GM23338 (cell line): Measurements from ENCODE around the gene PTPRH. TPM values are rescaled to one million over a fixed set of nuclear protein-coding genes. Genes with fewer than 3 reads are reported as not detected.
A peak's percentile ranks its signal among the peaks of the same experiment; 100 is the strongest.
"Not testable (repeated sequence)": the region's sequence is repeated elsewhere in the genome, so short reads cannot be mapped to it uniquely, and the experiment has no call there.

Experiments
- ATAC-seq: fragments of 200-7000 bp; cut with Tn5 transposase; 3 replicates; pipeline ENCODE4 v1.9.1; 2020
- DNase-seq: peaks from one replicate; pipeline ENCODE4 v3.0.0-alpha.2; 2015; ENCODE audit warnings: low spot score
- H2AFZ ChIP-seq: fragments of 200-600 bp; sonication (generic); 2 replicates; pipeline ENCODE4 v1.8.0; 2016; ENCODE audit warnings: antibody characterized with exemption, mild to moderate bottlenecking, moderate library complexity
- H3F3A ChIP-seq: fragments of 200-600 bp; sonication (generic); replicated peaks from 2 replicates; pipeline ENCODE4 v1.8.0; 2017; ENCODE audit warnings: antibody characterized with exemption, mixed run types, low read depth
- H3K27ac ChIP-seq: fragments of 200-600 bp; sonication (generic); 2 replicates; pipeline ENCODE4 v1.6.1; 2016; ENCODE audit warnings: low read depth
- H3K27me3 ChIP-seq: fragments of 200-600 bp; sonication (generic); 2 replicates; pipeline ENCODE4 v1.8.0; 2016; ENCODE audit warnings: mild to moderate bottlenecking, mixed run types, moderate library complexity; ENCODE audit not compliant: insufficient read depth
- H3K36me3 ChIP-seq: fragments of 200-600 bp; sonication (generic); 2 replicates; pipeline ENCODE4 v1.8.0; 2016; ENCODE audit warnings: mild to moderate bottlenecking; ENCODE audit not compliant: insufficient read depth
- H3K4me1 ChIP-seq: fragments of 200-600 bp; sonication (generic); 2 replicates; pipeline ENCODE4 v1.8.0; 2016; ENCODE audit warnings: mild to moderate bottlenecking, moderate library complexity; ENCODE audit not compliant: insufficient read depth
- H3K4me2 ChIP-seq: fragments of 200-600 bp; sonication (generic); 2 replicates; pipeline ENCODE4 v1.7.1; 2017; ENCODE audit warnings: mixed run types
- H3K4me3 ChIP-seq: fragments of 200-600 bp; sonication (generic); 2 replicates; pipeline ENCODE4 v1.6.1; 2016; ENCODE audit warnings: mixed run types
- H3K79me2 ChIP-seq: fragments of 200-600 bp; sonication (generic); replicated peaks from 2 replicates; pipeline ENCODE4 v1.8.0; 2017; ENCODE audit warnings: mild to moderate bottlenecking; ENCODE audit not compliant: insufficient read depth
- H3K9me2 ChIP-seq: fragments of 200-600 bp; sonication (generic); 2 replicates; pipeline ENCODE4 v1.8.0; 2017; ENCODE audit not compliant: insufficient read depth
- H4K20me1 ChIP-seq: fragments of 200-600 bp; sonication (generic); replicated peaks from 2 replicates; pipeline ENCODE4 v1.8.0; 2017; ENCODE audit warnings: mild to moderate bottlenecking; ENCODE audit not compliant: insufficient read depth
- H3K27ac Mint-ChIP-seq: 2 replicates; pipeline ENCODE4 v1.8.0; 2020; ENCODE audit warnings: inconsistent platforms, mild to moderate bottlenecking, moderate library complexity, mixed read lengths
- H3K27me3 Mint-ChIP-seq: 3 replicates; pipeline ENCODE4 v1.8.0; 2022; ENCODE audit warnings: low read depth, mild to moderate bottlenecking, moderate library complexity, mixed read lengths, inconsistent platforms; ENCODE audit not compliant: insufficient read depth, poor library complexity
- H3K36me3 Mint-ChIP-seq: 3 replicates; pipeline ENCODE4 v1.8.0; 2021; ENCODE audit warnings: low read depth, mild to moderate bottlenecking, inconsistent platforms, moderate library complexity, mixed read lengths
- H3K4me1 Mint-ChIP-seq: 3 replicates; pipeline ENCODE4 v1.8.0; 2020; ENCODE audit warnings: mild to moderate bottlenecking, inconsistent platforms, mixed read lengths
- H3K4me3 Mint-ChIP-seq: 3 replicates; pipeline ENCODE4 v1.8.0; 2021; ENCODE audit warnings: moderate library complexity, mild to moderate bottlenecking, inconsistent platforms, mixed read lengths
- H3K9me3 Mint-ChIP-seq: 3 replicates; pipeline ENCODE4 v1.8.0; 2020; ENCODE audit warnings: moderate library complexity, mild to moderate bottlenecking, inconsistent platforms, mixed read lengths
- CREB1 ChIP-seq: fragments of 250-450 bp; sonication (Bioruptor Pico); IDR thresholded peaks from 2 replicates; pipeline ENCODE4 v1.5.0; 2020; ENCODE audit warnings: low read depth, mild to moderate bottlenecking, moderate library complexity
- ETS1 ChIP-seq: IDR thresholded peaks from 2 replicates; pipeline ENCODE4 v1.6.1; 2016; ENCODE audit warnings: antibody characterized with exemption
- EZH2 ChIP-seq: fragments of 200-600 bp; sonication (generic); IDR thresholded peaks from one replicate; pipeline ENCODE4 v1.8.0; 2017; ENCODE audit warnings: antibody characterized with exemption, mild to moderate bottlenecking, low read depth; ENCODE audit not compliant: unreplicated experiment
- NANOG ChIP-seq: IDR thresholded peaks from 2 replicates; pipeline ENCODE4 v1.6.1; 2016; ENCODE audit warnings: antibody characterized with exemption, borderline replicate concordance
- POLR2AphosphoS5 ChIP-seq: IDR thresholded peaks from 2 replicates; pipeline ENCODE4 v1.6.1; 2016; ENCODE audit warnings: antibody characterized with exemption, low read depth
- REST ChIP-seq: IDR thresholded peaks from one replicate; pipeline ENCODE4 v1.6.1; 2018; ENCODE audit warnings: antibody characterized with exemption; ENCODE audit not compliant: unreplicated experiment
- STAT1 ChIP-seq: IDR thresholded peaks from one replicate; pipeline ENCODE4 v1.6.1; 2016; ENCODE audit warnings: antibody characterized with exemption; ENCODE audit not compliant: unreplicated experiment
- ZNF114 ChIP-seq: fragments of 250-450 bp; sonication (Bioruptor Pico); IDR thresholded peaks from 2 replicates; pipeline ENCODE4 v1.5.0; 2020; ENCODE audit warnings: mild to moderate bottlenecking, moderate library complexity
- ZNF462 ChIP-seq: fragments of 250-450 bp; sonication (Bioruptor Pico); IDR thresholded peaks from 2 replicates; pipeline ENCODE4 v1.5.0; 2020; ENCODE audit warnings: mild to moderate bottlenecking, moderate library complexity
- polyA plus RNA-seq: library from polyadenylated mRNA; unstranded; fragments of >200 nt; fragmentation: Nextera tagmentation; extraction: Ambion mirVana; gene quantifications from 2 replicates; pipeline ENCODE4 v1.2.1, GENCODE V29; 2016
- total RNA-seq: library from RNA; depleted of rRNA; stranded (reverse); fragments of >200 nt; shearing (Covaris generic); gene quantifications from 2 replicates; pipeline ENCODE4 v1.2.3, GENCODE V29; 2014

Gene PTPRH
- total and polyA plus RNA-seq, 2 experiments from 2014 or later = 0.16 to 2.1 TPM

- Histone ChIP-seq H3K27me3 (peaks cover 14% of the 10 kb centered on the region), H2AFZ (peak overlapping the region; percentile 47; the same call in 1 of the 2 replicates), H3K4me3 (peak overlapping the region; percentile 83), H3K36me3 (no peaks in the 10 kb centered on the region; the same call in 1 of the 2 replicates), H3K9me2 (no peaks in the 10 kb centered on the region), H4K20me1 (no peaks in the 10 kb centered on the region), H3K4me1 (peaks cover 24% of the 10 kb centered on the region), H3K79me2 (no peaks in the 10 kb centered on the region), H3K4me2 (peak overlapping the region; percentile 87), H3K27ac (no peak overlapping the region), H3F3A (0 out of 2 replicates have a peak, but pooled peaks cover 3% of the 10 kb centered on the region)
- peaks cover 31% of the 10 kb centered on the region for H3K27me3 Mint-ChIP-seq
- peaks cover 5% of the 10 kb centered on the region for H3K9me3 Mint-ChIP-seq
- H3K4me1 Mint-ChIP-seq = peaks cover 22% of the 10 kb centered on the region
- no peak for TF ChIP-seq NANOG
- TF ChIP-seq ZNF114 = no peak
- no peak for TF ChIP-seq ZNF462 (CRISPR knock-in tag)
- no peak for TF ChIP-seq STAT1
- no peak for TF ChIP-seq EZH2
- 0 out of 2 replicates have a peak, but pooled peaks have one; percentile 4 for TF ChIP-seq CREB1 (CRISPR knock-in tag)
- TF ChIP-seq POLR2AphosphoS5 = peak; percentile 78
- no peak for TF ChIP-seq ETS1
- TF ChIP-seq REST = no peak
- peak overlapping the region; percentile 92 for H3K4me3 Mint-ChIP-seq
- peak; percentile 76 for ATAC-seq
- peak overlapping the region; percentile 94 for H3K27ac Mint-ChIP-seq
- peak; percentile 99 for DNase-seq
- peaks cover 28% of the 10 kb centered on the region for H3K36me3 Mint-ChIP-seq
These were observed 52.9 kb downstream of the PTPRH start for GRCh38 chr19:55156202-55157063.

- not testable (repeated sequence) for H3K9me2 ChIP-seq, DNase-seq, H3K9me3 Mint-ChIP-seq, H3K79me2 ChIP-seq, H3K27me3 ChIP-seq, H3K27ac Mint-ChIP-seq, H3K27ac ChIP-seq, H3K36me3 ChIP-seq, ATAC-seq, H4K20me1 ChIP-seq, H3F3A ChIP-seq
- Mint-ChIP-seq H3K4me1 (peaks cover 24% of the 10 kb centered on the region), H3K4me3 (peak overlapping the region; percentile 92), H3K36me3 (peaks cover 33% of the 10 kb centered on the region), H3K27me3 (peaks cover 25% of the 10 kb centered on the region)
- Histone ChIP-seq H2AFZ (peak overlapping the region; percentile 47; the same call in 1 of the 2 replicates), H3K4me3 (peak overlapping the region; percentile 83), H3K4me1 (peaks cover 24% of the 10 kb centered on the region), H3K4me2 (peak overlapping the region; percentile 86)
These were observed 53.5 kb downstream of the PTPRH start for GRCh38 chr19:55155784-55156183.
